Fibroblast of villous mesenchyme (primary cell): ENCODE results near the gene DBF4B. TPM values are rescaled to one million over a fixed set of nuclear protein-coding genes. Genes with fewer than 3 reads are reported as not detected.
A peak's percentile ranks its signal among the peaks of the same experiment; 100 is the strongest.

Experiments
- DNase-seq: peaks from one replicate; pipeline ENCODE4 v3.0.0-alpha.2; 2010; ENCODE audit warnings: low read depth
- H3K4me3 ChIP-seq: 2 replicates; pipeline ENCODE4 v1.5.1; 2011; ENCODE audit warnings: low read depth, mild to moderate bottlenecking, low read length
- total RNA-seq: library from RNA; depleted of rRNA; stranded (reverse); fragments of >200 nt; gene quantifications from 2 replicates; pipeline ENCODE4 v1.2.3, GENCODE V29; 2012
- TF ChIP-seq, protein P1 (sequence below): IDR thresholded peaks from 2 replicates; pipeline ENCODE4 v1.5.1; 2012; ENCODE audit warnings: low read depth, mild to moderate bottlenecking, low read length; ENCODE audit not compliant: insufficient read depth

Gene DBF4B
- total RNA-seq, 1 donor: 7.8 TPM

GRCh38 chr17:44774271-44775135 is 66.0 kb downstream of the DBF4B start:
- H3K4me3 ChIP-seq: peak overlapping the region; percentile 79
- TF ChIP-seq, protein P1, sequence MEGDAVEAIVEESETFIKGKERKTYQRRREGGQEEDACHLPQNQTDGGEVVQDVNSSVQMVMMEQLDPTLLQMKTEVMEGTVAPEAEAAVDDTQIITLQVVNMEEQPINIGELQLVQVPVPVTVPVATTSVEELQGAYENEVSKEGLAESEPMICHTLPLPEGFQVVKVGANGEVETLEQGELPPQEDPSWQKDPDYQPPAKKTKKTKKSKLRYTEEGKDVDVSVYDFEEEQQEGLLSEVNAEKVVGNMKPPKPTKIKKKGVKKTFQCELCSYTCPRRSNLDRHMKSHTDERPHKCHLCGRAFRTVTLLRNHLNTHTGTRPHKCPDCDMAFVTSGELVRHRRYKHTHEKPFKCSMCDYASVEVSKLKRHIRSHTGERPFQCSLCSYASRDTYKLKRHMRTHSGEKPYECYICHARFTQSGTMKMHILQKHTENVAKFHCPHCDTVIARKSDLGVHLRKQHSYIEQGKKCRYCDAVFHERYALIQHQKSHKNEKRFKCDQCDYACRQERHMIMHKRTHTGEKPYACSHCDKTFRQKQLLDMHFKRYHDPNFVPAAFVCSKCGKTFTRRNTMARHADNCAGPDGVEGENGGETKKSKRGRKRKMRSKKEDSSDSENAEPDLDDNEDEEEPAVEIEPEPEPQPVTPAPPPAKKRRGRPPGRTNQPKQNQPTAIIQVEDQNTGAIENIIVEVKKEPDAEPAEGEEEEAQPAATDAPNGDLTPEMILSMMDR: peak; percentile 100
- peak; percentile 65 for DNase-seq

DNA sequence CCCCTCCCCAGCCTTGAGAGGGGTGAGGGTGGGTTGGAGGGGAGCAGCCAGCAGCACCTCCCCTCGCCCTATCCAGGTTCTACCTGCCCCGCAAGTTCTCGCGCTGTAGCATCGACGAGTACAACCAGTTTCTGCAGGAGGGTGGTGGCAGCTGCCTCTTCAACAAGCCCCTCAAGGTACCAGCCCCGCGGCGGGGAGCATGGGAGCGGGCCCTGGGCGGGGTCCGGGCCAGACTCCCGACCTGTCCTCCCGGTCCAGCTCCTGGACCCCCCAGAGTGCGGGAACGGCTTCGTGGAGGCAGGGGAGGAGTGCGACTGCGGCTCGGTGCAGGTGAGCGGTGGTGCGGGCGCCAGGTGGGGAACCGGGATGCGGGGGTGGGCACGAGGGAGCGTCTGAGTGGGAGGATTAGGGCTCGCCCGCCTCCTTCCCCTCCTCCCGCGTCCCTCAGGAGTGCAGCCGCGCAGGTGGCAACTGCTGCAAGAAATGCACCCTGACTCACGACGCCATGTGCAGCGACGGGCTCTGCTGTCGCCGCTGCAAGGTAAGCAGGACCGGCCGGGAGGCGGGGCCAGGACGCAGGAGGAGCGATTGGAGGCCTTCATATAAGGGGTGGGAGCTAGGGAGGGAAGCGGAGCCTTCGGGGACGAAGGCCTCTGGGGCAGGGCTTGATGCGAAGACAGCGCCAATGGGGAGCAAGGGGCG is 66.8 kb downstream of the DBF4B start:
- DNase-seq: peak; percentile 97
- TF ChIP-seq, protein P1: no peak
- peak overlapping the region; percentile 79 for H3K4me3 ChIP-seq

- TF ChIP-seq, protein P1: no peak
- peak overlapping the region; percentile 79 for H3K4me3 ChIP-seq
Measured at GRCh38 chr17:44775838-44776621, 67.6 kb downstream of the DBF4B start.

DNA sequence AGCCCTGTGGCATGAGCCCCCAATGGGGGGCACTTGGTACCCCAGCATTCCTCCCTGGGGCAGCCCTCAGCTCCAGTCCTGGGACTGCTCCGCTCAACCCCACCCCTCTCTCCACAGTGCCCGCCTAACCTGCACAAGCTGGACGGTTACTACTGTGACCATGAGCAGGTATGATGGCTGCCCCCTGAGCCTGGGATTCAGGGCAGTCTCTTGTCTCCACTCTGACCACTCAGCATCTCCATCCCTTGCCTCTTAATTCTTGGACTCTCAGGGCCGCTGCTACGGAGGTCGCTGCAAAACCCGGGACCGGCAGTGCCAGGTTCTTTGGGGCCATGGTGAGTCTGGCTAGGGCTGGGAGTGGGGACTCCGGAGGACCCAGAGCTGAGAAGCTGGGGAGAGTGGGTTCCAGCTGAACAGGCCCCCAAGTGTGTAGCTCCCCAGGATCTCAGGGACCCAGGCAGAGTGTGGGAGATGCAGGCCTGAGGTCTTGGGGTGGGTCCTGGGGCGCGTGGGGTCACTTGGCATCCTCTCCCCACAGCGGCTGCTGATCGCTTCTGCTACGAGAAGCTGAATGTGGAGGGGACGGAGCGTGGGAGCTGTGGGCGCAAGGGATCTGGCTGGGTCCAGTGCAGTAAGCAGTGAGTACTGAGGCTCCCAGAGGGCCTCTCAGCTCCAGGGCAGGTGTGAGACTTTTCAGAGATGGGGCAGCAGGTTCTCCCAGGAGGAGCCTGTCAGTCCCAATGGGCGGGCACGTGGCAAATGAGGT is 68.3 kb downstream of the DBF4B start:
- TF ChIP-seq, protein P1: no peak
- no peak overlapping the region for H3K4me3 ChIP-seq
- DNase-seq: no peak

More at GRCh38 chr17:44775838-44776621, 67.6 kb downstream of the DBF4B start:
- DNase-seq: no peak

DNA sequence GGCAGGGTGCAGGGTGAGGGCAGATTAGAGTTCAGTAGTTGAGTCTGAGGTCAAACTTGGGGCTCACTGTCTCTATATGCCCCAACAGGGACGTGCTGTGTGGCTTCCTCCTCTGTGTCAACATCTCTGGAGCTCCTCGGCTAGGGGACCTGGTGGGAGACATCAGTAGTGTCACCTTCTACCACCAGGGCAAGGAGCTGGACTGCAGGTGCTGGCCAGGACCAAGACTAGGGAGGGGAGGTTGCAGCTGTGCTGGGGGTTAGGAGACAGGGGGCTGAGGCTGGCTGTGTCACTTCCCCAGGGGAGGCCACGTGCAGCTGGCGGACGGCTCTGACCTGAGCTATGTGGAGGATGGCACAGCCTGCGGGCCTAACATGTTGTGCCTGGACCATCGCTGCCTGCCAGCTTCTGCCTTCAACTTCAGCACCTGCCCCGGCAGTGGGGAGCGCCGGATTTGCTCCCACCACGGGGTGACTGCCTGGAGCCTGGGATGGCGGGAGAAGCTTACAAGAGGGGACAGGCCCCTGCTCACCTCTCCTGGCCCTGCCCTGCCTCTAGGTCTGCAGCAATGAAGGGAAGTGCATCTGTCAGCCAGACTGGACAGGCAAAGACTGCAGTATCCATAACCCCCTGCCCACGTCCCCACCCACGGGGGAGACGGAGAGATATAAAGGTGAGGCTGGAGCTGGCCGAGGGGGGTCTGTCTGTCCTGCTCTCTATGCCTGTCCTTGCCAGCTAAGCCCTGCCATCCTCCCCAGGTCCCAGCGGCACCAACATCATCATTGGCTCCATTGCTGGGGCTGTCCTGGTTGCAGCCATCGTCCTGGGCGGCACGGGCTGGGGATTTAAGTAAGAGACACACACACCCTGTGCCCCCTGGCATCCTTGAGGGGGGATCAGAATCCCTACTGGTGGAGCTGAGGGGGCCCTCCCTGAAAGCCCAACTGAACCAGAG is 69.2 kb downstream of the DBF4B start:
- no peak overlapping the region for H3K4me3 ChIP-seq
- no peak for DNase-seq
- TF ChIP-seq, protein P1: no peak
